ENCODE data around the gene ANKRD11.

DNA sequence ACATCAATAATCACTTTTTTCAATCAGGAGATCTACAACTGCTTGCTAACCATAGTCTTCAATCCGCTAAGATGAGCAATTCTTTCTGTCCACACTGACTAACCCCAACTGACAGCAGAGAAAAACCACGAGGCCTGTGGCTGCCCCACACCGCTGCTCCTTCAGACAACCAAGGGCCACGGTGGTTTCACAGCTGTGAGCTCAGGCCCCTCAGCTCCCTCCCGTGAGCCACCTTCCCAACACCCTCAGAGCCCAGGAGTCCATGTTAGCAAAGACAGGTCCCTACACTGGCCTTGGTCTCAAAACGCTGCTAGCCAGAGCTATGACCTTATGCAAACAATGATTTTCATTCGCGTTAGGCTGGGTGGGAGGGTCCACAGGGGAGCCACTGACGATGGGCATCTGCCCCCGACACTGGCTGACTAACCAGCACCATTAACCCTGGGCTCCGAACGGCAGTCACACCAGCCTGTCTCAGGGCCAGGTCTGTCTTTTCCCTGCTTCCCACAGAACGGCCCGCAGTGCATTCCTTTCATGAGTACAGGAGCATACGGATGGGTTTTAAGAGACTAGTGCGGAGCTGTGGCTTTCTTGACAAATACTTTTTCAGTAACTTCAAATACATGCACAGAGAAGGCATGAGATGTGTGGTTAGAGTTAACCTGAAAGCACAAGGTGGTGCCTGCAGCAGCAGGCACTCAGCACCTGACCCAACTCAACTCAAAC is 67.3 kb downstream of the ANKRD11 start:
- TF ChIP-seq, protein P1, sequence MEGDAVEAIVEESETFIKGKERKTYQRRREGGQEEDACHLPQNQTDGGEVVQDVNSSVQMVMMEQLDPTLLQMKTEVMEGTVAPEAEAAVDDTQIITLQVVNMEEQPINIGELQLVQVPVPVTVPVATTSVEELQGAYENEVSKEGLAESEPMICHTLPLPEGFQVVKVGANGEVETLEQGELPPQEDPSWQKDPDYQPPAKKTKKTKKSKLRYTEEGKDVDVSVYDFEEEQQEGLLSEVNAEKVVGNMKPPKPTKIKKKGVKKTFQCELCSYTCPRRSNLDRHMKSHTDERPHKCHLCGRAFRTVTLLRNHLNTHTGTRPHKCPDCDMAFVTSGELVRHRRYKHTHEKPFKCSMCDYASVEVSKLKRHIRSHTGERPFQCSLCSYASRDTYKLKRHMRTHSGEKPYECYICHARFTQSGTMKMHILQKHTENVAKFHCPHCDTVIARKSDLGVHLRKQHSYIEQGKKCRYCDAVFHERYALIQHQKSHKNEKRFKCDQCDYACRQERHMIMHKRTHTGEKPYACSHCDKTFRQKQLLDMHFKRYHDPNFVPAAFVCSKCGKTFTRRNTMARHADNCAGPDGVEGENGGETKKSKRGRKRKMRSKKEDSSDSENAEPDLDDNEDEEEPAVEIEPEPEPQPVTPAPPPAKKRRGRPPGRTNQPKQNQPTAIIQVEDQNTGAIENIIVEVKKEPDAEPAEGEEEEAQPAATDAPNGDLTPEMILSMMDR (IDR thresholded peaks at IDR 0.05) = no peak
- no peak for TF ChIP-seq ZFX (IDR thresholded peaks at IDR 0.05; ENCODE audit: borderline replicate concordance)

Measured in 22Rv1 (cell line).